EH (cell line): ENCODE results near the gene SLC17A2.

ENCODE experiments used
- DNase-seq: peaks from one replicate; pipeline ENCODE4 v3.0.0-alpha.2; 2015; ENCODE audit warnings: low read depth

Gene SLC17A2

GRCh38 chr6:25919657-25920056, 10.8 kb downstream of the SLC17A2 start:
- DNase-seq, result no peak

GRCh38 chr6:25918083-25918683, 12.3 kb downstream of the SLC17A2 start:
- no peak for DNase-seq

GRCh38 chr6:25916789-25917490, 13.6 kb downstream of the SLC17A2 start:
- DNase-seq, result no peak

- no peak for DNase-seq
Observed at GRCh38 chr6:25916330-25916729, 14.2 kb downstream of the SLC17A2 start.

GRCh38 chr6:25913741-25914140, 16.8 kb downstream of the SLC17A2 start:
- no peak for DNase-seq

GRCh38 chr6:25911351-25911750, 19.1 kb downstream of the SLC17A2 start:
- no peak for DNase-seq

GRCh38 chr6:25907475-25908014, 22.9 kb downstream of the SLC17A2 start:
- DNase-seq, result no peak

- DNase-seq, result no peak
Observed at GRCh38 chr6:25903467-25904099, 26.9 kb downstream of the SLC17A2 start.

GRCh38 chr6:25902071-25902470, 28.4 kb downstream of the SLC17A2 start:
- DNase-seq, result no peak

GRCh38 chr6:25900843-25901242, 29.6 kb downstream of the SLC17A2 start:
- DNase-seq, result no peak

GRCh38 chr6:25899580-25900408, 30.7 kb downstream of the SLC17A2 start:
- DNase-seq, result no peak

GRCh38 chr6:25899123-25899522, 31.4 kb downstream of the SLC17A2 start:
- no peak for DNase-seq

GRCh38 chr6:25898289-25898977, 32.1 kb downstream of the SLC17A2 start:
- no peak for DNase-seq

- DNase-seq, result no peak
Observed at GRCh38 chr6:25896252-25896651, 34.2 kb downstream of the SLC17A2 start.

- DNase-seq, result no peak
Observed at GRCh38 chr6:25895771-25896170, 34.7 kb downstream of the SLC17A2 start.

GRCh38 chr6:25893778-25894177, 36.7 kb downstream of the SLC17A2 start:
- no peak for DNase-seq

- no peak for DNase-seq
Observed at GRCh38 chr6:25892877-25893276, 37.6 kb downstream of the SLC17A2 start.

- DNase-seq, result peak; percentile 48
Observed at GRCh38 chr6:25889877-25890853, 40.3 kb downstream of the SLC17A2 start.

GRCh38 chr6:25888626-25889025, 41.9 kb downstream of the SLC17A2 start:
- DNase-seq, result no peak

- no peak for DNase-seq
Observed at GRCh38 chr6:25886066-25886465, 44.4 kb downstream of the SLC17A2 start.
